SH-SY5Y (cell line): ENCODE data around the gene RGS18.

Source experiments
- GATA2 ChIP-seq: IDR thresholded peaks from 2 replicates; pipeline ENCODE4 v1.6.1; 2011; ENCODE audit warnings: mild to moderate bottlenecking, low read depth, low read length
- GATA3 ChIP-seq: IDR thresholded peaks from 2 replicates; pipeline ENCODE4 v1.6.1; 2011; ENCODE audit warnings: low read depth, mild to moderate bottlenecking, low read length, moderate library complexity

DNA sequence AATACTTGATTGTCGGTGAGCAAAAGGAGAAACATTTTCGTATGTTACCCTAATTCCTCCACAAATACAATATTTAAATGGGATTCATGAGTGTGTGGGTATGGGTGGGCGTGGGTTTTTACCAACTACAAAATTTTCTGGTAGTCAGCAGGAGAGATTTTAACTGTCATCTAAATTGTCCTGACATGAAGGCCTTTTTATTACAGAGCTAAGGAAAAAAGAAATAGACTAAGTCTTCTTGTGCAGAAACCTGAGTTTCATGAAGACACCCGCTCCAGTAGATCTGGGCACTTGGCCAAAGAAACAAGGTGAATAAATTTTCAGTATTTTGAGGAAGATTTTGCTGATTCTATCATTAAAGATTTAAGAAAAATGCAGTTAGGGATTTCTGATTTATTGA is 752 bp downstream of the RGS18 start:
- no peak for TF ChIP-seq GATA3
- no peak for TF ChIP-seq GATA2
